GM12878 (cell line): ENCODE data around the gene RNF220. TPM values are rescaled to one million over a fixed set of nuclear protein-coding genes. Genes with fewer than 3 reads are reported as not detected.

Experiments
- ATAC-seq: fragments of 200-7000 bp; cut with Tn5 transposase; 3 replicates; pipeline ENCODE4 v1.9.1; 2020; ENCODE audit warnings: mild to moderate bottlenecking, moderate library complexity
- BruUV-seq: library from RNA; stranded (reverse); fragments of 400-500 nt; replicated peaks from 2 replicates; lab custom pipeline; 2021; lab: Mats Ljungman, UMichigan
- CTCF ChIA-PET: fragments of 300-600 bp; sonication (Branson Sonifier 250); formaldehyde crosslinking; extraction: SDS; loops from one replicate; lab custom pipeline; 2021; ENCODE audit warnings: inconsistent platforms; lab: Yijun Ruan, JAX
- POLR2A ChIA-PET: fragments of 350-600 bp; formaldehyde crosslinking; extraction: SDS; loops from one replicate; lab custom pipeline; 2021; ENCODE audit warnings: inconsistent platforms; lab: Charles Lee
- RAD21 ChIA-PET: fragments of 300-600 bp; sonication (Branson Sonifier 250); formaldehyde crosslinking; loops from one replicate; lab custom pipeline; 2023; ENCODE audit warnings: antibody characterized with exemption; ENCODE audit not compliant: unreplicated experiment; lab: Charles Lee
- SMC1A ChIA-PET: fragments of 300-600 bp; sonication (Branson Sonifier 250); formaldehyde crosslinking; loops from one replicate; lab custom pipeline; 2023; ENCODE audit not compliant: unreplicated experiment, uncharacterized antibody; lab: Charles Lee
- DNase-seq: peaks from one replicate; pipeline ENCODE4 v3.0.0-alpha.2; 2011; ENCODE audit warnings: low read depth, low spot score
- FAIRE-seq: peaks from 3 replicates; lab custom pipeline; 2011; peaks lifted over from hg19 to GRCh38; lab: Jason Lieb, UNC
- H2AFZ ChIP-seq: 2 replicates; pipeline ENCODE4 v1.6.0; 2011; ENCODE audit warnings: low read depth, low read length, control low read depth; ENCODE audit not compliant: control insufficient read depth
- H3K27ac ChIP-seq: 2 replicates; pipeline ENCODE4 v1.5.1; 2011; ENCODE audit warnings: control low read depth; ENCODE audit not compliant: control insufficient read depth, insufficient read depth
- H3K27me3 ChIP-seq, 2 experiments: replicated peaks in 1 of 2; 2 replicates each; pipeline versions ENCODE4 v1.6.0 to v1.6.1; 2011; ENCODE audit warnings: low read length in 1 of 2; ENCODE audit not compliant: control insufficient read depth in 2 of 2, insufficient read depth in 2 of 2
- H3K36me3 ChIP-seq, 2 experiments: 2 replicates each; pipeline ENCODE4 v1.5.1; 2011; ENCODE audit warnings: low read length in 1 of 2; ENCODE audit not compliant: control insufficient read depth in 2 of 2, insufficient read depth in 2 of 2
- H3K4me1 ChIP-seq: 2 replicates; pipeline ENCODE4 v1.6.1; 2011; ENCODE audit warnings: mild to moderate bottlenecking, low read length, moderate library complexity, mixed read lengths; ENCODE audit not compliant: control insufficient read depth, insufficient read depth
- H3K4me2 ChIP-seq: 2 replicates; pipeline ENCODE4 v1.6.0; 2011; ENCODE audit warnings: control low read depth; ENCODE audit not compliant: control insufficient read depth, insufficient read depth
- H3K4me3 ChIP-seq: fragments of 200-600 bp; sonication (generic); 2 replicates; pipeline ENCODE4 v1.5.1; 2016
- H3K79me2 ChIP-seq: 2 replicates; pipeline ENCODE4 v1.6.0; 2011; ENCODE audit warnings: low read length; ENCODE audit not compliant: control insufficient read depth, insufficient read depth
- H3K9ac ChIP-seq: 2 replicates; pipeline ENCODE4 v1.8.0; 2011; ENCODE audit warnings: low read length, control low read depth, mixed read lengths; ENCODE audit not compliant: control insufficient read depth, insufficient read depth
- H3K9me3 ChIP-seq: replicated peaks from 3 replicates; pipeline ENCODE4 v1.5.1; 2011; ENCODE audit warnings: mild to moderate bottlenecking, low read length; ENCODE audit not compliant: control insufficient read depth, insufficient read depth
- H4K20me1 ChIP-seq: 2 replicates; pipeline ENCODE4 v1.6.0; 2011; ENCODE audit not compliant: control insufficient read depth, insufficient read depth
- BACH1 ChIP-seq: fragments of 450-650 bp; IDR thresholded peaks from 2 replicates; pipeline ENCODE4 v1.6.1; 2017; ENCODE audit warnings: mild to moderate bottlenecking, borderline replicate concordance
- CBX5 ChIP-seq: sonication (generic); IDR thresholded peaks from 2 replicates; pipeline ENCODE4 v1.6.1; 2016; ENCODE audit warnings: low read depth, moderate library complexity, mild to moderate bottlenecking, inconsistent platforms
- CREB1 ChIP-seq: IDR thresholded peaks from 2 replicates; pipeline ENCODE4 v1.6.1; 2012; ENCODE audit warnings: low read depth, mild to moderate bottlenecking, inconsistent platforms
- NKRF ChIP-seq: fragments of 450-650 bp; conservative IDR thresholded peaks from 2 replicates; pipeline ENCODE4 v1.6.1; 2017; ENCODE audit warnings: mild to moderate bottlenecking, moderate library complexity
- NR2C1 ChIP-seq: fragments of 450-650 bp; IDR thresholded peaks from 2 replicates; pipeline ENCODE4 v1.6.1; 2017; ENCODE audit warnings: antibody characterized with exemption, mild to moderate bottlenecking, moderate library complexity
- PAX8 ChIP-seq: fragments of 450-650 bp; IDR thresholded peaks from 2 replicates; pipeline ENCODE4 v1.6.1; 2017; ENCODE audit warnings: mild to moderate bottlenecking, moderate library complexity
- PKNOX1 ChIP-seq: fragments of 450-650 bp; IDR thresholded peaks from 2 replicates; pipeline ENCODE4 v1.6.1; 2016; ENCODE audit warnings: mild to moderate bottlenecking
- POLR2A ChIP-seq: IDR thresholded peaks from 2 replicates; pipeline ENCODE4 v1.6.1; 2011; ENCODE audit warnings: low read depth, mild to moderate bottlenecking, low read length
- POLR2AphosphoS2 ChIP-seq: IDR thresholded peaks from 2 replicates; pipeline ENCODE4 v1.6.1; 2011; ENCODE audit warnings: low read depth, mild to moderate bottlenecking, low read length, improper control_type of control experiment, moderate library complexity
- RBBP5 ChIP-seq: fragments of 200-600 bp; sonication (generic); conservative IDR thresholded peaks from 2 replicates; pipeline ENCODE4 v1.6.1; 2016
- SREBF1 ChIP-seq: IDR thresholded peaks from 2 replicates; pipeline ENCODE4 v1.6.1; 2012; ENCODE audit warnings: mild to moderate bottlenecking, low read length
- TCF3 ChIP-seq: IDR thresholded peaks from 2 replicates; pipeline ENCODE4 v1.6.1; 2012; ENCODE audit warnings: low read depth, mild to moderate bottlenecking, low read length, borderline replicate concordance; ENCODE audit not compliant: insufficient read depth
- YY1 ChIP-seq: IDR thresholded peaks from 2 replicates; pipeline ENCODE4 v1.6.1; 2011; ENCODE audit warnings: low read depth, mild to moderate bottlenecking, low read length
- ZNF622 ChIP-seq: fragments of 450-650 bp; IDR thresholded peaks from 2 replicates; pipeline ENCODE4 v1.6.1; 2017; ENCODE audit warnings: mild to moderate bottlenecking, inconsistent platforms
- WGBS: methylation state at CpG from one replicate; pipeline ENCODE4 v1.1.6; 2016; ENCODE audit warnings: low lambda C conversion rate; ENCODE audit not compliant: insufficient replicate concordance, insufficient coverage; ENCODE audit errors: missing lambda C conversion rate; 5-methylcytosine and 5-hydroxymethylcytosine counted together
- in situ Hi-C: fragments of 300-500 bp; cut with MboI; formaldehyde crosslinking; loops from 9 replicates; pipeline ENCODE4 v1.14.3; 2018; ENCODE audit warnings: mixed read lengths
- intact Hi-C: fragments of 100-400 bp; cut with micrococcal nuclease; formaldehyde crosslinking; loops from one replicate; pipeline ENCODE4 v1.14.2; 2022; ENCODE audit not compliant: unreplicated experiment
- polyA plus RNA-seq, 11 experiments: library from polyadenylated mRNA; depleted of rRNA in 4 of 11; unstranded in 6 of 11; stranded (reverse) in 5 of 11; fragments of >200 nt; fragmentation: Nextera tagmentation in 4 of 11; fragmentation: Illumina TruSeq in 1 of 11; extraction: Ambion mirVana in 4 of 11; extraction: Trizol in 1 of 11; gene quantifications; 1 replicate in 1 of 11; 2 replicates in 10 of 11; pipeline versions ENCODE4 v1.2.1 to v1.2.3, GENCODE V29; 2011 to 2016; ENCODE audit warnings: inconsistent platforms in 2 of 11, missing spikeins in 2 of 11, low read depth in 1 of 11
- total RNA-seq, 4 experiments: library from RNA; depleted of rRNA in 3 of 4; stranded (reverse); fragments of >200 nt in 3 of 4; fragmentation: Illumina TruSeq in 1 of 4; extraction: Trizol in 1 of 4; gene quantifications; 2 replicates each; pipeline versions ENCODE4 v1.2.1 to v1.2.3, GENCODE V29; 2013 to 2021

RNF220 gene
- total and polyA plus RNA-seq, 10 of the 15 experiments (the other 5 are each of a cell fraction or from before 2014, with no cell fraction given) = 4.6 to 84.1 (median 53.7) TPM

GRCh38 chr1:44653107-44653964 lies 248.3 kb downstream of the RNF220 start:
- intact Hi-C loops (loop anchor here (1.0 to 10.0 kb wide), 4 partner anchors 44 to 439 kb away; partner anchors contain the start of gene DMAP1), in situ Hi-C loops (no loop called here)
- no peak for FAIRE-seq
- CTCF ChIA-PET = interaction anchor here (0.7 to 4.4 kb wide), 46 partner anchors 9 to 648 kb away, joined by 3 to 76 read pairs (median 6); partner anchors contain the start of genes ARMH1, DMAP1, RNU5D-1 and TMEM53
- Histone ChIP-seq H3K27ac (no peak overlapping the region), H3K9ac (no peak overlapping the region), H3K4me1 (no peaks in the 10 kb centered on the region), H2AFZ (no peak overlapping the region), H3K36me3 (peaks cover 12% of the 10 kb centered on the region in 2 experiments), H4K20me1 (no peaks in the 10 kb centered on the region), H3K9me3 (no peaks in the 10 kb centered on the region), H3K4me2 (no peak overlapping the region), H3K79me2 (no peaks in the 10 kb centered on the region), H3K27me3 (no peaks in the 10 kb centered on the region), H3K4me3 (no peak overlapping the region)
- WGBS = 61% methylated on average over 11 of the region's 11 CpGs
- BruUV-seq = no TSS peak
- no peak for DNase-seq
- RAD21 ChIA-PET = interaction anchor here (0.6 to 2.9 kb wide), 17 partner anchors 12 to 560 kb away, joined by 3 to 15 read pairs (median 3); partner anchors contain the start of genes ARMH1, DMAP1 and TMEM53
- peak; percentile 18 for ATAC-seq
- POLR2A ChIA-PET = interaction anchor here (1.5 to 1.7 kb wide), 3 partner anchors 11 to 21 kb away, joined by 3 to 8 read pairs (median 4); partner anchors contain the start of genes ARMH1 and TMEM53
- TF ChIP-seq NR2C1 (no peak), YY1 (no peak), TCF3 (no peak), SREBF1 (no peak), CREB1 (no peak), NKRF (no peak), PKNOX1 (no peak), CBX5 (no peak), POLR2AphosphoS2 (no peak), ZNF622 (no peak), PAX8 (no peak), POLR2A (no peak), RBBP5 (no peak), BACH1 (no peak)
- SMC1A ChIA-PET = interaction anchor here (1.0 to 3.0 kb wide), 13 partner anchors 10 to 562 kb away, joined by 3 to 32 read pairs (median 6); partner anchors contain the start of genes ARMH1 and TMEM53
